NCI-H1417 (cell line): ENCODE results near the gene BCL2L1.
"Not testable (repeated sequence)": the region's sequence is repeated elsewhere in the genome, so short reads cannot be mapped to it uniquely, and the experiment has no call there.

Experiments used
- DNase-seq, 3 experiments: peaks; one replicate each; lab custom pipeline; 2025; lab: John Stamatoyannopoulos, UW

Gene BCL2L1

DNA sequence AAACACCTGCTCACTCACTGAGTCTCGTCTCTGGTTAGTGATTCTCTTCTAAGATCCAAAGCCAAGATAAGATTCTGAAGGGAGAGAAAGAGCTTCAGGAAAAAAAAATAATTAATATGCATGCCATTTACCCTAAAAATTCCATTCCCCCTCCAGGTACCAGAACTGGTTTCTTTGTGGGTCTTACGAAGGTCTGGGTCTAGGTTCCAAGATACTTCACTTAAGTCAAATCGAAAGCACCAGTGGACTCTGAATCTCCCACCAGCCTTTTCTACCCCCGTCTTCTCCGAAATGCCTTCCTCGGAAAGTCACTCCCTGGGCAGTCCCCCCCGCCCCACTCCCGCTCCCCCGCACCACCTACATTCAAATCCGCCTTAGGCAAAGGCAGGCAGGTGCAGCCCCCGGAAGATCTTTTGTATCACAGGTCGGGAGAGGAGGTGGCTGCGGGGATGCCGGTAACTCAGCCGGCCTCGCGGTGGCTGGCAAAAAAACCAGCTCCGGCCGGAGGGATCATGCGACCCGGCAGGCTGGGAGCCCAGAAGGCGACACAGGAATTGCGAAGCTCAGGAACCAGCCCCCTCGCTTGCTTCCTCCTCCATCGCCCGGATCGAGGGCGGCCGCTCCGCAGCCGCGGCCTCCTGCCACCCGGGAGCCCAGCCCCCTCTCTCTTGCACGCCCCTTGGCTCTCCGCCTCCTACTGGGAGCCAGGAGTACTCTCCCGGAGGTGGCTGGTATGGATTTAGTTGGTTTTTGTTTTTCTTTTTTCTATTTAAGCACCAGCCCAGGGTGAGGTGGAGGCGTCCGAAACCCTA, at the start of gene BCL2L1:
TSS of gene BCL2L1 (minus strand) at position 612 of the 812 bp plus-strand sequence. CDS start 650 bp downstream, outside the sequence.
- DNase-seq = peak; percentile 78 to 96 (median 96)

DNA sequence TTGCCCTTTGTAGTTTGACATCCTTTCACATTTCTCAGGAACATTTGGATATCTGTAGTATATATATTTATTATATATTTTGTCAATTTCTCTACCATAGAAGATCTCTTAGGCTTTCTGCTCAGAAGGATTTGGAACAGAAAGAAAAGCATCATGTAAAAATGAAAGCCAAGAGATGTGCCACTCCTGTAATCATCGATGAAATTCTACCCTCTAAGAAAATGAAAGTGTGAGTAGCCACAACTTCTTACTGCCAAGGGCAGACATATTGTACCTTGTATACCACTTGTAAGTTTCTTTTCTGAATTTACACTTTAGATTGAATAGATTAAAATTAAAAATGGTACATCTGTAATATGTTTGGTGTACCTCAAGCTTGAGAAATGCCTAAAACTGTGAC, 47.6 kb upstream of the BCL2L1 start:
- DNase-seq = no peak

DNA sequence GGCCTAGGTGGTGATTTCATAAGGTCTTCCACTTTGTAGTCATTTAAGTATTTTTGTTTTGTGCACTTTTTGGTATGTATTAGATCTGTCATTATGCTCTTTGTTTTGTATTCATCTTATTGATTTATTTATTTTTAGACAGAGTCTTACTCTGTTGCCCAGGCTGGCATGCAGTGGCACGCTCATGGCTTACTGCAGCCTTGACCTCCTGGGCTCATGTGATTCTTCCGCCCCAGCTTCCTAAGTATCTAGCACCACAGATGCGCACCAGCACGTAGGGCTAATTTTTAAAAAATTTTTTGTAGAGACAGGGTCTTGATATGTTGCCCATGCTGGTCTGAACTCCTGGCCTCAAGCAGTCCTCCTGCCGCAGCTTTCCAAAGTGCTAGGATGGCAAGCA, 47.0 kb upstream of the BCL2L1 start:
- no peak for DNase-seq

- DNase-seq = no peak
These were observed 45.1 kb upstream of the BCL2L1 start for GRCh38 chr20:31767805-31768204.

DNA sequence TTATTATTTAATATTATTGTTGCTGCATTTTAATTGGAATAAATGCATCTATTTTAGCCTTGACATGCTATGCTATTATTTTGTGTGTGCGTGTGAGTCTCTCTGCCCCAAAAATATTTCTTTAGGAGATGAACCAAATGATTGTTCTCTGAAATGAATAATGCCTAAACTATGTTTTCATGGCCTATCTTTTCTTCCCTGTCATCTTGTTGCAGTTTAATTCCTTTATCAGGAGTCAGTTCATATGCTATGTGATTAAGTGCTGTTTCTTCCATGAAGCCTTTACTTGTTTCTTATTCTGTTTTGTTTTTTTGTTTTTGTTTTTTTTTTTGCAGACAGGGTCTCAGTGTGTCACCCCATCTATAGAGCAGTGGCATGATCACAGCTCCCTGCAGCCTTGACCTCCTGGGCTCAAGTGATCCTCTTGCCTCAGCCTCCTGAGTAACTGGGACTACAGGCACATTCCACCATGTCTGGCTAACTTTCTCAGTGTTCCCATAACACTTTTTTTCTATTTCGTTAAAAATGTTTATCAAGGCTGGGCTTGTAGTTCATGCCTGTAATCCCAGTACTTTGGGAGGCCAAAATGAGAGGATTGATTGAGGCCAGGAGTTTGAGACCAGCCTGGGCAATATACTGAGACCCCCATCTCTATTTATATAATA, 42.1 kb upstream of the BCL2L1 start:
- DNase-seq = no peak

GRCh38 chr20:31760519-31761240, 38.0 kb upstream of the BCL2L1 start:
- peak in 1 of 3 experiments; percentile 68 for DNase-seq

- DNase-seq = peak in 1 of 3 experiments; percentile 6
These were observed 37.3 kb upstream of the BCL2L1 start for GRCh38 chr20:31759836-31760518.

GRCh38 chr20:31758991-31759390, 36.3 kb upstream of the BCL2L1 start:
- no peak for DNase-seq

GRCh38 chr20:31758521-31758920, 35.9 kb upstream of the BCL2L1 start:
- peak in 2 of 3 experiments; percentile 14 to 30 for DNase-seq

- peak in 2 of 3 experiments; percentile 29 to 49 for DNase-seq
These were observed 34.6 kb upstream of the BCL2L1 start for GRCh38 chr20:31757254-31757653.

DNA sequence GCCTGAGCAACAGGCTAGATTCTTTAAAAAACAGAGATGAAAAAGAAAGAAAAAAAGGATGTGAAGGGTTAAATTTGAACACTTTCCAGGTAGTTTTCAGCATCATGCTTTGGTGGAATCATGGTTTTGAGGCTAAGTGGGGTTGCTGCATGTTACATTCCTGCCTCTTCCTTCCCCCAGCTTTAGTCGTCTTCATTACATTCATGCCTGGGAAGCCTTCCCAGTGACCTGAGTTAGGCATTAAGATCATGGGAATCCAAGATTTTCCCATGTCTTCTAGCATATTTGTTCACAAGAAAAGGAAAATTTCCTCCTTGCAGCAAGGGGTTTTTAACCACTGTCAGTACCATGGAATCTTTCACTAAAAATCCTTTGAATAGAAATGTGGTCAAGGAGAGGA, 28.5 kb upstream of the BCL2L1 start:
- no peak for DNase-seq

GRCh38 chr20:31749223-31749622, 26.6 kb upstream of the BCL2L1 start:
- no peak for DNase-seq

DNA sequence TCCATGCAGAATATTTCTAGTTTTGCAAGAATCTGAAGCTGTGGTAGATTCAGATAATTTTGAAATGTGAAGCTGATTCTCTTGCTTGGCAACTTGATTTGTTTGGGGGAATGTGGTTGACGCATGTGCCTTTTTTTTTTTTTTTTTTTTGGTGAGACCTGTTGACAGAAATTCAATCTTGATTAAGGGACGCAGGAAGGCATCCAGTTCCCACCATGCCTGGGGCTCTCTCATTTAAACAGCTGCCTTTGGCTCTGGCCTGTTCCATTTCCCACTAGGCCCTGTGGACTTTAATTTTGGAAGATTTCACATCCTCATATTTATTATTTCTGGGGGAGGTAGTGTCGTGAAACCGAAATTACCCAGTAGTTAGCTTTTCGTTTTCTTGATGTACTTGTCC, 25.0 kb upstream of the BCL2L1 start:
- DNase-seq = no peak

DNA sequence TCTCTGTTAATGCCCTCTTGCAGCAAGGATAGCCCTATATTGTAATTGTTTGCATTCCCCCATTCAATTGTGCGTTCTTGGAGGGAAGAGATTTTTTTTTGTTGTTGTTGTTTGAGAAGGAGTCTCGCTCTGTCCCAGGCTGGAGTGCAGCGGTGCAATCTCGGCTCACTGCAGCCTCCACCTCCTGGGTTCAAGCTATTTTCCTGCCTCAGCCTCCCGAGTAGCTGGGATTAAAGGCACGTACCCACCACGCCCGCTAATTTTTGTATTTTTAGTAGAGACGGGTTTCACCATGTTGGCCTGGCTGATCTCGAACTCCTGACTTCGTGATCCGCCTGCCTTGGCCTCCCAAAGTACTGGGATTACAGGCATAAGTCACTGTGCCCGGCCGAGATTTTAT, 24.4 kb upstream of the BCL2L1 start:
- not testable (repeated sequence) for DNase-seq

DNA sequence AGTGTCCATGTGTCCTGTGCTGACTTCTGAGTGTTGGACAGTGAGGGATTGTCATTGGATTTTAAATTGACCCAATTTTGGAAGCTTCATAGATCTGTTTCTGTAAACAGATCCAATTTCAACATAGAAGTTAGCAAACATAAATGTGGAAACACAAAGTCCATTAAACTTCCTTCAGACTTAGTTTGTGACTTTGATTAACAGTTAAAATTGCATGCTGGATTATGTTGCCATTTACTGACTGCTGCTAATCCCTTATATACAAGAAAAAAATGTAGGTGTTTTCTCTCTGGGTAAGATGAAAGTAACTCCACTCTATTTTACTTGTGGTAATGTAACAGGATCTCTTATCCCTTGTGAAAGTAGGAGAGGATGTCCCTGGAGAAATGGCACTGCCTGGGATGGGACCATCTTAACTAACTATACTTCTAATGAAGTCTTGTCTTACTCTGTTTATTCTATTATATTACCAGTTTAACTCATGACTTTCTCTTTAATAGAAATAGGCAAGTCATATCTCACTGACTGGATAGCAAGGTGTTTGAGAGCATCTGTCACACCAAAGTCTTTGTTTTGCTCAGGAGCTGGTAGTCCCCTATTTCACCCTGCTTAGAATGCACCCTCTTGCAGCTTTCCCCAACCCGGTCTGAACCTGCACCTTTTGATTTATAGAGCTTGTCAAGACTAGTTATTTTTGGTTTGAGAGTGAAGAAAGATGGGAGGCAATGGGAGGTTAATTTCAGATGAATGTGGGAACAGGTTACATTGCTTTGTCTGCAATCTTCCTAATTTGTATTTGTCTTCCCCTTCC, 23.6 kb upstream of the BCL2L1 start:
- peak in 2 of 3 experiments; percentile 26 to 35 for DNase-seq

DNA sequence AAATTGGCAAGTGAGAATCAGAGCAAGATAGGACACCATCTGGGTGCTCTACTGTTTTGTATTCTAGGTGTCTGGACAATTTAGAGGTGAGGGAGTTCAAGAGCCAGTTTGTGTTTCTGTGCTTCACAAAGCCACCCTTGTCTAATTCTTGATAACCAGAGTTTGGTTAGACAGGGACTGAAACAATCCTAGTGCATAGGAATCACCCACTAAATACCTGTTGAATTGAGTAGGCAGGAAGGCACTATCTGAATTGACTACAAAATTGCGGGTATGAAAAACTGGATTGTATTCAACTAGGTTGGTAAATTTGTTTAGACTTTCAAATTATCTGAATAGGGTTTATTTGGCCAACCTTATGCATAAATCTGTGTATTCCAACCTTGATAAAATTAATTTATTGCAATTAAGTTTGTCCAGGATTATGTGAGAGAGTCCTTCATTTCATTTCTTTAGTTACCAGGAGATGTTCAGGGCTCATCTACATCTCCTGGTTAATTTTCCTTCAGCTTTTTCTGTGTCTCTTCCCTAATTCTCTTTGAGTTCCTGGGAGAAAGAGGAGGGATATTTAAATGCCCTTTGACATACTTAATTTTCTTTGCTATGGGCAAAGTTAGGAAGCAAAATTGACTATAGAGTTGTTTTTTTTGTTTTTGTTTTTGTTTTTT, 18.1 kb upstream of the BCL2L1 start:
- no peak for DNase-seq

DNA sequence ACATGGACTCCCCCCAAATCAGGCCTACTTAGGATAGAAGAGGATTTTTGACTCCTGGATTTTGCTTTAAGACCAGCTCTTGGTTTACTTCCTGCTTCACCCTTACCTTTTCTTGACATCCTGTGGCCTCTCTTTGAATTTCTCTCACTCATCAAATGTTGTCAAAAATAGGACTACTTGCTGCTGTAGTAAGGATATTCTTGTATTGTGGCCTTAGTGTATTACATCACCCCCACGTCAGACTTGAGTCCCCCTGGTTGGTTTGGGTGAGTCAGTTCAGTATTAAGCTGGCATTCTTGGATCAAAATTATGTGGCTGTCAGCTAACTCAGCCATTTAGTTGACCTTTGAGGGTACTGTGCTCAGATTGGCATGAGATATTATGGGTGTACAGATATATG, 17.5 kb upstream of the BCL2L1 start:
- peak in 1 of 3 experiments; percentile 40 for DNase-seq

DNA sequence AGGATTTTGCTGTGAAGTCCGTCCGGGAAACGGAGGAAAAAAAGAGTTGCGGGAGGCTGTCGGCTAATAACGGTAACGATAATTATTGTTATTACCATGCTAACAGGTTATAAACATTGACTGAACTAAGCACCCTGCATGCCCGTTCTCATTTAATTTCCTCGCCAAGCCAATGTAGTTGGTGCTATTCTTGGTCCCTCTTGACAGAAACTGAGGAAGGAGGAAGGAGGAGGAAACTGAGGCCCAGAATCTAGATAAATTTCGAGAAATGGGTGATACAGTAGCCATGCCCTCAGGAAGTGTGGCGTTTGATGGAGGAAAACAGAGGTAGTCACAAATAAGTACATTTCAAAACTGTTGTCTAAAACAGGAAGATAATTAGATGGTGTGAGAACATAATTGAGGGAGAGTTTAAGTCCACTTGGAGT, 16.9 kb upstream of the BCL2L1 start:
- peak in 1 of 3 experiments; percentile 40 for DNase-seq

- DNase-seq = peak; percentile 97 to 100 (median 98)
These were observed 16.3 kb upstream of the BCL2L1 start, which contains the start of gene TPX2 for GRCh38 chr20:31738729-31739549. TPX2 (plus strand) TSS chr20:31739290; CDS start chr20:31757477, 18,187 bp downstream.
